GM12873 (cell line): Measurements from ENCODE around the gene HIVEP3.

ENCODE experiments used
- CTCF ChIP-seq: IDR thresholded peaks from 2 replicates; pipeline ENCODE4 v1.5.1; 2012; ENCODE audit warnings: low read depth, mild to moderate bottlenecking, moderate library complexity, low read length, control low read depth; ENCODE audit not compliant: insufficient read depth; ENCODE audit errors: missing control alignments

HIVEP3 gene

GRCh38 chr1:41529621-41530395 is 388.9 kb downstream of the HIVEP3 start:
- no peak for TF ChIP-seq CTCF

- no peak for TF ChIP-seq CTCF
Measured at GRCh38 chr1:41528726-41529605, 389.8 kb downstream of the HIVEP3 start.

GRCh38 chr1:41528106-41528505 is 390.6 kb downstream of the HIVEP3 start:
- TF ChIP-seq CTCF, result no peak

GRCh38 chr1:41526956-41527561 is 391.7 kb downstream of the HIVEP3 start:
- TF ChIP-seq CTCF, result no peak

GRCh38 chr1:41525891-41526587 is 392.7 kb downstream of the HIVEP3 start:
- no peak for TF ChIP-seq CTCF

GRCh38 chr1:41524676-41525675 is 393.7 kb downstream of the HIVEP3 start:
- TF ChIP-seq CTCF, result no peak
